HG03354 (cell line): ENCODE measurements around the gene ASTN2.

Source experiments
- ATAC-seq: cut with Tn5 transposase; IDR thresholded peaks from one replicate; pipeline ENCODE4 v1.9.1; 2021; ENCODE audit warnings: mild to moderate bottlenecking; ENCODE audit not compliant: unreplicated experiment, poor library complexity, severe bottlenecking

The ASTN2 gene

DNA sequence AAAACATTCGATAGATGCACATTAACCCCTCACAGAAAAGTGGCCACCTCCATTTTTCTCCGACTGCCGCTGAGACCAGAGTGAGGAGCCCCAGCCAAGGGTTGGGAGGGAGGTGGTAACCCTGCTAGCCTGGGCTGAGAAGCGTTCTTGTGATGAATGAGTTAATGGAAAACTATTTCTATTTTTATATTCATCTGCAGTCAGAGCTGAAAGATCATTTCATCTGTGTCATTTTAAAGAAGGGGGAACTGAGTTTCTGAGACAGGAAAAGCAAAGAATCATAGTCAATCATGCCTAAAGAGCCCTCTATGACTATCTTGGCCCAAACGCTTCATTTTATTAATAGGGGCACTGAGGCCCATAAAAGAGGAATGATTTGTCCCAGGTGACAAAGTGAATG, 1031.7 kb downstream of the ASTN2 start:
- ATAC-seq = no peak

DNA sequence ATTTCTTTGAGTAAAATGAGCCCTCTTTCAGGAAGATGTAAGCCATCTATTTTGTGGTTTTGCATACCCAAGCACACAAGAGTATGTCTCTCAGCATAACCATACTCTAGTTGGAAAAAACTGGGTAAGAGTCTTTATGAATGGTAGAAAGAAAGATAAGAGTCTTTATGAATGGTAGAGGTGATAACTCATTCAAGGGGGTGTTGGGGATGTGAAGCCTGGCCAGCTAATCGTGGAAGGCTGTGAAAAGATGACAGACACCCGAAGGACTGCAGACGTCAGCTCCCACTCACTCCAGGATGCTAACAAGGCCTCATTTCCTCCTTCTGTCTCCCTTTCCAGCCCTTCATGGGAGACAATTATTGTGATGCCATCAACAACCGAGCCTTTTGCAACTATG, 1032.8 kb downstream of the ASTN2 start:
- ATAC-seq = no peak

DNA sequence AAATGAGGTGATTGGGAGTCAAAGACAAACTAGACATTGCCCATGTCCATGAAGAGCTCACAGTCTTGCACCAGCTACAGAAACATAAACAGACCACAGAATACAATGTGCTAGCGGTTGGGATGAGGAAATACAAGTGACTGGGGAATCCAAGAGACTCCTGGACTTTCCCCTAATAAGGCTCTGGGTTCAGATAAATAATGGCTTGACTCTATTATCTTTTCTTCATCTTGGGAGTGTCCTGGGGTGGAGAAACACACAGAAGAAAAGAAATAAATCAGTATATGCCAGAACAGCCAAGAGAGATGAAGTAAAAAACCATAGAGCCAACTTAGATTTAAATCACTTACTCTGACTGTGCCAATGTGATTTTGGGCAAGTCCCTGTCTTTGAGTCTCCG, 1033.5 kb downstream of the ASTN2 start:
- ATAC-seq = no peak

DNA sequence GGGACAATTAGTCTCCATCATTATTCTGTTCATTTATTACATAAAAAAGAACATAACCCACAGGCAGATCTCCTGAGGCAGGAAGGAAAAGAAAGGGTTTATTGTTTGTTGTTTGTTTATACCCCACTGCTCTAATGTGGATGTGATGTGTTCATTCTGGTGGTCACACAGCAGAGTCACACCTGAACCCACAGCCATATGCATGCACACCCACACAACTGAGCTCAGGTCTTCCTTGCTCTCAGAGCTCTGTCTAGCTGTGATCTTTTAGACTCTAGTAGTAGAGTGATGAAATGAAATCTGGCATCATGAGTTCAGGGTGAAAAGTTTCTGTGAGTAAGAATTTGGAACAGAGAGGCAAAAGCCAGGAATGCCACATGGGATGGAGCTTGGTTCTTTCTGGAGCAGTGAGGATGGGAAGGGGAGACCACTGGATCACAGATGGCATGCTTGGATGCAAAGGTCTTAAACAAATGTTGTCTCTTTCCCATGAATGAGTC, 1034.3 kb downstream of the ASTN2 start:
- peak; percentile 51 for ATAC-seq

DNA sequence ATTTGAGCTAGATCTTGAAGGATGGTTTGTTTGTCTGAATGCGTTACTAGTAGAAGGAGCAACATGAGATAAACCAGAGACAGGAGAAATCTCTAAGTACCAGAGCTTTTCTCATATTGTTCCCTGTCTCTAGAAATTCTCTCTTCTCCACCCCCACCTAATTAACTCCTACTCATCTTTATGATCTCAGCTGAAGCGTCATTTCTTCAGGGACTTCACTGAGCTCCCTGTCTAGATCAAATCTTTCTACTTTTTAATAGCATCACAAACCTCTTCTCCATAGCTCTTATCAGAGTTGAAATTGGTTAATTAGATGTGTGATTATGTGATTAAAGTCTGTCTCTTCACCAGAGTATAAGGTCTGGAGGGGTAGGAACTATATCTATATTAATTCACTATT, 1035.0 kb downstream of the ASTN2 start:
- no peak for ATAC-seq

DNA sequence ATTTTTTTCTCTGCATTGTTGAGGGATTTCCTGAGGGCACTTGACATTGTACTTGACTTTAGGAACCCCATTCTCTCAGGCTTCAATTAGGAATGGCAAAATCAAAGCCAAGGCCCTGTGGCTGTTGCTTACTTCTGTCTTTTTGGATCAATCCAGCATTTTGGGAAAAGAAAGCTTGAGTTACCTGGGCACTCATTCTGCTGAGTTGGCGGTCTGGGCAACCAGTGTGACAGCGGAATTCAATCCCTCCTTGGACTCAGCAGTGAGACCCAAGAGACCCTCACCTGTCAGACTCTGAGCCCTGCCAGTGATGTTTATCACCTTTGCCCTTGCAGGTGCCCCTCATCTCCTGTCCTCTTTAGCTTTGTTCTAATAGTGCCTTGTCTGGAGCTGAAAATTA, 1036.0 kb downstream of the ASTN2 start:
- ATAC-seq = no peak

DNA sequence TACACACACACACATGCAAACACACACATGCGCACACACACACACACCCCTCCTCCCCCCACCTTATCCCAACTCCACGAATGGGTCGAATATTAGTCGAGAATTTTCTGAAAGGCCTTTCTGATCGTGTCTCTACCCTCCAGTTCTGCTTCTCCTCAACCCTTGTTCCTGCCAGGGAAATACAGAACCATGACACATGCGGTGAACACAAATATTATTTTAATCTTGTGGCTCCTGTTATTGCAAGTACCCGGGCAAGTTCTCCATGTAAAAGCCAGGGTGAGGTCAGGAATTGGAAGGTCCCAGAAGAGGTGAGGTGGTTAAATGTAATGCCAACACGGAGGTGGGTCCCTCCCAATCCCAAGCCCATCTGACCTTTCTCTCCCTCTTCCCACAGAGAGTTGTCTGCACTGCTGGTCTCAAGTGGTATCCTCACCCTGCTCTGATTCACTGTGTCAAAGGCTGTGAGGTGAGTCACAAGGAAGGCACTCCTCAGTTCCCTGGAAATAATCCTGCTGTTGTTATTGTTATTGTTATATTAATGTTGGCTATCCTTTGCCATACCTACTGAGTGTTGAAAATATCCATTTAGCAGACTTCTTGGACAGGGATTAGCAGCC, 1037.6 kb downstream of the ASTN2 start:
- ATAC-seq = no peak
